Fibroblast of villous mesenchyme (primary cell): ENCODE results near the gene EXOC4. TPM values are rescaled to one million over a fixed set of nuclear protein-coding genes. Genes with fewer than 3 reads are reported as not detected.

Experiments used
- DNase-seq: peaks from one replicate; pipeline ENCODE4 v3.0.0-alpha.2; 2010; ENCODE audit warnings: low read depth
- H3K4me3 ChIP-seq: 2 replicates; pipeline ENCODE4 v1.5.1; 2011; ENCODE audit warnings: low read depth, mild to moderate bottlenecking, low read length
- total RNA-seq: library from RNA; depleted of rRNA; stranded (reverse); fragments of >200 nt; gene quantifications from 2 replicates; pipeline ENCODE4 v1.2.3, GENCODE V29; 2012
- TF ChIP-seq, protein P1 (sequence below): IDR thresholded peaks from 2 replicates; pipeline ENCODE4 v1.5.1; 2012; ENCODE audit warnings: low read depth, mild to moderate bottlenecking, low read length; ENCODE audit not compliant: insufficient read depth

EXOC4 gene
- total RNA-seq, 1 donor: 106 TPM

DNA sequence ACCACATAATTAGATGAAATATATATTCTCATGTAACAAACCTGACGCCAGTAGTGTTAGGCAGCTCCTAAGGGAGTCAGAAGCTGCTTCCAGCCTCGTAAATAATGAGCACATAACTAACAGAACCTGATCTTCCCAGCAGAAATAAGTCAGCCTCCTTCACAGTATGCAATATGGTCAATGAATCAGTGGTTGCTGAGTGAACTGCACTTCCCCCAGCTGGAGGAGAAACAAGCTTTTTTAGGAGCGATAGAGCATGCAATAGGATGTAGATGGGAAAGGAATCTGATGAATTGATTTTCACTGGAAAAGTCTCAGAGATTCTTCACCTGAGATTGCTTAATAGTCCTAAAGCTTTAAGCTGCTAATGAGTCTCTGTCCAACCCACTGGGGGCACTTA is 537.1 kb downstream of the EXOC4 start:
- no peak overlapping the region for H3K4me3 ChIP-seq
- DNase-seq: no peak

DNA sequence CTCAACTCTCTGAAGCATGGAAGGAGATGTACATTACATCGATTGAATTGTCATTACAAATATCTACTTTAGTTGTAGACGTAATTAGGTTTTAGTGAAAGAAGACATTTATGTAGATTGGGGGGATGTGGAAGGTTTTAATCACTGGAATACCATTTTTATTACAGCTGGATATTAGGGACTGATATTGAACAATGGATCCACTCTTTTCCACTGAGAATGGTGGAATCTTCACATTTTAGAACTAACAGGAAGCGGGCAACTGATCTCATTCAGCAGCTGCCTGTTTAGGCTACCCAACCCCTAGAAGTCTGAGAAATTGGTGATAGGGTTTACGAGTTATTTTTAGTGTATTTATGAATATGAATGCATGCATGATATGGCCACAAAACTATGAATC is 538.0 kb downstream of the EXOC4 start:
- no peak overlapping the region for H3K4me3 ChIP-seq
- TF ChIP-seq, protein P1, sequence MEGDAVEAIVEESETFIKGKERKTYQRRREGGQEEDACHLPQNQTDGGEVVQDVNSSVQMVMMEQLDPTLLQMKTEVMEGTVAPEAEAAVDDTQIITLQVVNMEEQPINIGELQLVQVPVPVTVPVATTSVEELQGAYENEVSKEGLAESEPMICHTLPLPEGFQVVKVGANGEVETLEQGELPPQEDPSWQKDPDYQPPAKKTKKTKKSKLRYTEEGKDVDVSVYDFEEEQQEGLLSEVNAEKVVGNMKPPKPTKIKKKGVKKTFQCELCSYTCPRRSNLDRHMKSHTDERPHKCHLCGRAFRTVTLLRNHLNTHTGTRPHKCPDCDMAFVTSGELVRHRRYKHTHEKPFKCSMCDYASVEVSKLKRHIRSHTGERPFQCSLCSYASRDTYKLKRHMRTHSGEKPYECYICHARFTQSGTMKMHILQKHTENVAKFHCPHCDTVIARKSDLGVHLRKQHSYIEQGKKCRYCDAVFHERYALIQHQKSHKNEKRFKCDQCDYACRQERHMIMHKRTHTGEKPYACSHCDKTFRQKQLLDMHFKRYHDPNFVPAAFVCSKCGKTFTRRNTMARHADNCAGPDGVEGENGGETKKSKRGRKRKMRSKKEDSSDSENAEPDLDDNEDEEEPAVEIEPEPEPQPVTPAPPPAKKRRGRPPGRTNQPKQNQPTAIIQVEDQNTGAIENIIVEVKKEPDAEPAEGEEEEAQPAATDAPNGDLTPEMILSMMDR: no peak
- DNase-seq: no peak

More for the DNA sequence above, 537.1 kb downstream of the EXOC4 start:
- TF ChIP-seq, protein P1: no peak

DNA sequence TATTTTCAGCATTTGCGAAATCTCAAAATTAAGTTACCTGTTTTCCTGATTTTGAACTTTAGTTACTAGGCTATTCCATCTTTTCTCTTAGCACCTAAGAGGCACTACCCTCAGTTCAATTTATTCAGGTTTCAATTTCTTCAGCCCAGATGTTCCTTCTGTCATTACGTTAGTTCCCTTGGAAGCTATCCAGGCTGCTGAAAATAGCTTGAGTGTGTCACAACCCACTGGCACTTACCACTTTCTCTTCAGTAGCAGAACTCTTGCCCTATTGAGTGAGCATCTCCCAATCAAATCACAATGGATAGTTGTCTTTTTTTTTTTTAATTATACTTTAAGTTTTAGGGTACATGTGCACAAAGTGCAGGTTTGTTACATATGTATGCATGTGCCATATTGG is 541.6 kb downstream of the EXOC4 start:
- no peak overlapping the region for H3K4me3 ChIP-seq
- TF ChIP-seq, protein P1: no peak
- DNase-seq: peak; percentile 16

DNA sequence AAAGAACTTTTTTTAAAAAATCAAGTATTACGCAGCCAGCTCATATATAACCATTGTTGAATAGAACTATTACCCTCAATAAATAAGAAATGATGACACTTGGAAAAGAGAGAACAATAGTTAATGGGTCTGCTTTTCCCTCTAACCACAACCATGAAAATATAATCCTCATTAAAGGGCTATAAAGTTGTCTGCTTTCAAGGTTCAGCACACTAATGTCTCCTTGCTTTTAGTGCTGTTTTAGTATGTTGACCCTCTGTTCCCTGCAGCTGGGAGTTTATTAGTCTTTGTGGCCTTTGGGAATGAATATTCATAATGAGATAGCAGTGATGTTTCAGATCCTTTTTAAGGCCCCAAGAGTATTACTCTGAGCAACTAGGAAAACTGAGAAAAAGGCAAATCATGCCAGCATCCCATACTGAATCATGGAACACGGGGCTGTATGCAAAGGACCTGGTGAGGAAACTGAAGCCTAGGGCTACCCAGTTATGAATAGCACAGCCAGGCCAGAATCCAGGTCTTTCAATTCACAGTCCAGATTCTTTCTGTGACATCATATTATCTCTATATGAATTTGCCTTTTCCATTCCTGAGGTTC is 542.3 kb downstream of the EXOC4 start:
- peak; percentile 35 for DNase-seq
- TF ChIP-seq, protein P1: no peak
- no peak overlapping the region for H3K4me3 ChIP-seq

GRCh38 chr7:133796782-133797745 is 544.2 kb downstream of the EXOC4 start:
- no peak overlapping the region for H3K4me3 ChIP-seq
- TF ChIP-seq, protein P1: no peak
- no peak for DNase-seq

GRCh38 chr7:133797818-133798520 is 545.1 kb downstream of the EXOC4 start:
- peak; percentile 29 for DNase-seq
- H3K4me3 ChIP-seq: no peak overlapping the region
- TF ChIP-seq, protein P1: no peak
